ENCODE results near the gene PIGT. TPM values are rescaled to one million over a fixed set of nuclear protein-coding genes. Genes with fewer than 3 reads are reported as not detected.

PIGT gene
- total RNA-seq, 2 experiments from 2014 or later = 89.2 to 104 TPM

DNA sequence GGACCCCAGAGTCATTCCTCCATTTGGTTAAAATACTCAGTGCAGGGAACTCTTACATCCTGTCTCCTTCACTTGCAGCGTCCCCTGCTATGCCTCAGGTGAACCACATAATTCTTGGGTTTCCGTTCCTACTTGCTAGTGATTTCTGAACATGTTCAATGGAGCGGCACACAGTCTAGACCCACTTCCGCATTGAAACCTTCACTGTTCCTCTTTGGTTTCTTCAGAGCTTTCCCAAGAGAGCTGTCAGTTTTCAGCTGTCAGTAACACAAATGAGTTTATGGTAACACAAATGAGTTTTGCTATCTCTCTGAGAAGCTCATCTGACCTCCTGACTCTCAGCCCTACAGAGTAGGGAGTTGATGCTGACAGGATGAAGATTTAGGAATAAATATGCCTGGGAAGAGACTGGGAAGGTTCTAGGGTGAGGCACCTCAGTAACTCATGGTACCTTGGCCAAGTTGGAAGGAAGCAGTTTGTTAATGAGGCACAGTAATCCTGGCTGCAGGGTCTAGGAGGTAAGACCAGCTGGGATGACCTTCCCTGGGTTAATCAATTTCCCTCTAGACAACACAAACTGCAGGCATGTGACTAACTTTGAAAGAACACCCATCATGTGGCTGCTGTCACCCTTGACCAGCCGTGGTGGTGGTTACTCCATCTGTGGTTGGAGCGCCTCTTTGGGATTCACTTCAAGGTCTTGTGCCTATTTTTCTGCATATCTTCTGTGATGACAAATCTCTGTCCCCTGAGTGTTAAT lies 47.5 kb upstream of the PIGT start:
- no TSS peak for BruUV-seq (replicated peaks)
- Histone ChIP-seq H3K4me2 (ENCODE audit: low read length) (peak overlapping the region; percentile 87), H3K9me2 (ENCODE audit: insufficient read depth, low read length) (no peaks in the 10 kb centered on the region), H3K79me2 (ENCODE audit: insufficient read depth, low read depth, low read length) (peaks cover 8% of the 10 kb centered on the region; the same call in 1 of the 2 replicates), H3K36me3 (ENCODE audit: insufficient read depth, low read length) (peaks cover 35% of the 10 kb centered on the region), H3K9me3 (ENCODE audit: low read length) (no peaks in the 10 kb centered on the region), H4K20me1 (ENCODE audit: insufficient read depth, low read length) (peaks cover 9% of the 10 kb centered on the region; the same call in 1 of the 2 replicates), H3K27ac (ENCODE audit: low read depth, low read length, poor library complexity, severe bottlenecking) (peak overlapping the region; percentile 83), H2AFZ (ENCODE audit: low read length) (no peak overlapping the region), H3K4me3 (ENCODE audit: low read depth, low read length, poor library complexity, severe bottlenecking) (peak overlapping the region; percentile 50), H3K4me1 (ENCODE audit: insufficient read depth, low read length, poor library complexity, severe bottlenecking) (peaks cover 74% of the 10 kb centered on the region)
- POLR2A ChIA-PET = interaction anchor here (0.6 to 1.6 kb wide), 5 partner anchors 11 to 719 kb away, joined by 3 to 4 read pairs (median 4); no protein-coding TSS in a partner anchor
- peak; percentile 97 for DNase-seq (ENCODE audit: low spot score)
- TF ChIP-seq, protein P1, sequence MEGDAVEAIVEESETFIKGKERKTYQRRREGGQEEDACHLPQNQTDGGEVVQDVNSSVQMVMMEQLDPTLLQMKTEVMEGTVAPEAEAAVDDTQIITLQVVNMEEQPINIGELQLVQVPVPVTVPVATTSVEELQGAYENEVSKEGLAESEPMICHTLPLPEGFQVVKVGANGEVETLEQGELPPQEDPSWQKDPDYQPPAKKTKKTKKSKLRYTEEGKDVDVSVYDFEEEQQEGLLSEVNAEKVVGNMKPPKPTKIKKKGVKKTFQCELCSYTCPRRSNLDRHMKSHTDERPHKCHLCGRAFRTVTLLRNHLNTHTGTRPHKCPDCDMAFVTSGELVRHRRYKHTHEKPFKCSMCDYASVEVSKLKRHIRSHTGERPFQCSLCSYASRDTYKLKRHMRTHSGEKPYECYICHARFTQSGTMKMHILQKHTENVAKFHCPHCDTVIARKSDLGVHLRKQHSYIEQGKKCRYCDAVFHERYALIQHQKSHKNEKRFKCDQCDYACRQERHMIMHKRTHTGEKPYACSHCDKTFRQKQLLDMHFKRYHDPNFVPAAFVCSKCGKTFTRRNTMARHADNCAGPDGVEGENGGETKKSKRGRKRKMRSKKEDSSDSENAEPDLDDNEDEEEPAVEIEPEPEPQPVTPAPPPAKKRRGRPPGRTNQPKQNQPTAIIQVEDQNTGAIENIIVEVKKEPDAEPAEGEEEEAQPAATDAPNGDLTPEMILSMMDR (conservative IDR thresholded peaks at IDR 0.05; ENCODE audit: low read length) = no peak
- no peak for TF ChIP-seq EZH2phosphoT487 (IDR thresholded peaks at IDR 0.05; ENCODE audit: borderline replicate concordance, low read depth, low read length)
- CTCF ChIA-PET (ENCODE audit: unreplicated experiment) = interaction anchor here (1.9 kb wide), 1 partner anchor 69 kb away, joined by 8 read pairs; no protein-coding TSS in a partner anchor
- intact Hi-C loops (cut with micrococcal nuclease; ENCODE audit: unreplicated experiment) = loop anchor here (1.0 to 5.0 kb wide), 4 partner anchors 46 to 604 kb away; partner anchors contain the start of gene ZNF335

DNA sequence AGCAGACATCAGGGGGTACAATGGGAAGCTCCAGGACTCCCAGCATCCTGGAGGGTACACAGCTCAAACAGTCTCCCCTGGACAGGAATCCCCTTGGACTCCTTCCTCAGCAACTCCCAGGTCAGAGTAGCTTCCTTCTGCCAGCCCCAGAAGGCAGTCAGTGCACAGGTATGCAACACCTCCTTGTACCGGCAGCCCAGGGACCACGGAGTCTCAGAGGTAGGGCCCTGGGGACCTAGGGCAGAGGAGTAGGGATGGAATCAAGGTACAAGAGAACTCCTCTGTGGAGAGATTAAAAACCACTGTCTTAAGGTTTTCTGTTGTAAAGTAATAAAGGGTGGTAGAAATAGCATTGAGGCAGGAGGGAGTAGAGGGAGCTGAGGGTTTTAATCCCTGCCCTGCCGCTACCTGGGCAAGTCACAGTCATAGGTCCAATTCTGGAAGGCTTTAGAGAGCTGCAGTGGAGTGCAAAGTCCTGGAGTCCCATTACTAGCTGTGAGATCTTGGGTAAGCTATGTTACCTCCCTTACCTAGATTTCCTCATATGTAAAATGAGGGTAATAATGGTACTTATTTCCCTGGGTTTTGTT lies 45.3 kb upstream of the PIGT start:
- POLR2A ChIA-PET = interaction anchor here (1.3 kb wide), 2 partner anchors 15 to 74 kb away, joined by 3 read pairs; no protein-coding TSS in a partner anchor
- peaks cover 5% of the 10 kb centered on the region; the same call in 1 of the 2 replicates for H4K20me1 ChIP-seq (ENCODE audit: insufficient read depth, low read length)
- no peak overlapping the region for H3K4me3 ChIP-seq (ENCODE audit: low read depth, low read length, poor library complexity, severe bottlenecking)
- CTCF ChIA-PET (ENCODE audit: unreplicated experiment) = interaction anchor here (2.1 kb wide), 1 partner anchor 66 kb away, joined by 8 read pairs; no protein-coding TSS in a partner anchor
- H3K9me3 ChIP-seq (ENCODE audit: low read length) = no peaks in the 10 kb centered on the region
- peaks cover 60% of the 10 kb centered on the region for H3K4me1 ChIP-seq (ENCODE audit: insufficient read depth, low read length, poor library complexity, severe bottlenecking)
- intact Hi-C loops (cut with micrococcal nuclease; ENCODE audit: unreplicated experiment) = no loop called here
- H3K4me2 ChIP-seq (ENCODE audit: low read length) = 0 out of 2 replicates have a peak overlapping the region, but pooled peaks have one; percentile 13
- no peaks in the 10 kb centered on the region for H3K79me2 ChIP-seq (ENCODE audit: insufficient read depth, low read depth, low read length)
- no peak overlapping the region for H3K27ac ChIP-seq (ENCODE audit: low read depth, low read length, poor library complexity, severe bottlenecking)
- DNase-seq (ENCODE audit: low spot score) = no peak
- no peak overlapping the region for H2AFZ ChIP-seq (ENCODE audit: low read length)
- TF ChIP-seq EZH2phosphoT487 (IDR thresholded peaks at IDR 0.05; ENCODE audit: borderline replicate concordance, low read depth, low read length) = no peak
- TF ChIP-seq, protein P1 (conservative IDR thresholded peaks at IDR 0.05; ENCODE audit: low read length) = no peak
- BruUV-seq (replicated peaks) = no TSS peak
- no peaks in the 10 kb centered on the region for H3K9me2 ChIP-seq (ENCODE audit: insufficient read depth, low read length)
- H3K36me3 ChIP-seq (ENCODE audit: insufficient read depth, low read length) = peaks cover 30% of the 10 kb centered on the region
